ENCODE data around the gene SEMA3A. TPM values are rescaled to one million over a fixed set of nuclear protein-coding genes. Genes with fewer than 3 reads are reported as not detected.

SEMA3A gene
- total and polyA plus RNA-seq, 8 donors = 0.05 to 0.79 (median 0.46) TPM

GRCh38 chr7:84187087-84187805 is 7.3 kb downstream of the SEMA3A start:
- H3K4me1 ChIP-seq = no peaks in the 10 kb centered on the region
- intact Hi-C loops (cut with DNase I) = no loop called here
- no peaks in the 10 kb centered on the region for H3K36me3 ChIP-seq
- no peak for DNase-seq
- no peak for ATAC-seq
- no peak for TF ChIP-seq CTCF (IDR thresholded peaks at IDR 0.05)
- no peak for FAIRE-seq
- no peaks in the 10 kb centered on the region for H3K9me3 ChIP-seq
- H3K27ac ChIP-seq = no peak overlapping the region
- no peak overlapping the region for H3K4me3 ChIP-seq
- H3K27me3 ChIP-seq = no peaks in the 10 kb centered on the region

GRCh38 chr7:84183741-84184140 is 10.8 kb downstream of the SEMA3A start:
- FAIRE-seq (no peak), ATAC-seq (no peak), DNase-seq (no peak)
- no peak for TF ChIP-seq CTCF (IDR thresholded peaks at IDR 0.05)
- no peak overlapping the region for H3K4me3 ChIP-seq
- no peaks in the 10 kb centered on the region for H3K36me3 ChIP-seq
- no peaks in the 10 kb centered on the region for H3K27me3 ChIP-seq
- WGBS, 2 donors = 85 to 95% methylated on average over 1 of the region's 1 CpG
- H3K4me1 ChIP-seq = no peaks in the 10 kb centered on the region
- H3K9me3 ChIP-seq = no peaks in the 10 kb centered on the region
- no peak overlapping the region for H3K27ac ChIP-seq
- intact Hi-C loops (cut with DNase I) = no loop called here

- Histone ChIP-seq H3K27ac (no peak overlapping the region), H3K4me1 (no peaks in the 10 kb centered on the region), H3K4me3 (no peak overlapping the region), H3K36me3 (no peaks in the 10 kb centered on the region), H3K27me3 (no peaks in the 10 kb centered on the region), H3K9me3 (no peaks in the 10 kb centered on the region)
- no peak for ATAC-seq
- no peak for FAIRE-seq
- no peak for DNase-seq
- intact Hi-C loops (cut with DNase I) = no loop called here
- no peak for TF ChIP-seq CTCF (IDR thresholded peaks at IDR 0.05)
- WGBS, 2 donors = 93% methylated on average over 1 of the region's 1 CpG
Observed at GRCh38 chr7:84182301-84182700, 12.3 kb downstream of the SEMA3A start.

GRCh38 chr7:84181628-84182027 is 13.0 kb downstream of the SEMA3A start:
- no peak overlapping the region for H3K27ac ChIP-seq
- FAIRE-seq = no peak

More at GRCh38 chr7:84181628-84182027, 13.0 kb downstream of the SEMA3A start:
- Histone ChIP-seq H3K4me3 (no peak overlapping the region), H3K36me3 (no peaks in the 10 kb centered on the region), H3K9me3 (no peaks in the 10 kb centered on the region), H3K4me1 (no peaks in the 10 kb centered on the region), H3K27me3 (no peaks in the 10 kb centered on the region)
- DNase-seq (no peak), ATAC-seq (no peak)
- WGBS, 2 donors = 68 to 82% methylated on average over 2 of the region's 2 CpGs
- no peak for TF ChIP-seq CTCF (IDR thresholded peaks at IDR 0.05)
- intact Hi-C loops (cut with DNase I) = no loop called here

Measured in pancreas (tissue), 10 donors.